ENCODE data around the gene ANKRD30A.
"Not testable (repeated sequence)": the region's sequence is repeated elsewhere in the genome, so short reads cannot be mapped to it uniquely, and the experiment has no call there.

ANKRD30A gene

DNA sequence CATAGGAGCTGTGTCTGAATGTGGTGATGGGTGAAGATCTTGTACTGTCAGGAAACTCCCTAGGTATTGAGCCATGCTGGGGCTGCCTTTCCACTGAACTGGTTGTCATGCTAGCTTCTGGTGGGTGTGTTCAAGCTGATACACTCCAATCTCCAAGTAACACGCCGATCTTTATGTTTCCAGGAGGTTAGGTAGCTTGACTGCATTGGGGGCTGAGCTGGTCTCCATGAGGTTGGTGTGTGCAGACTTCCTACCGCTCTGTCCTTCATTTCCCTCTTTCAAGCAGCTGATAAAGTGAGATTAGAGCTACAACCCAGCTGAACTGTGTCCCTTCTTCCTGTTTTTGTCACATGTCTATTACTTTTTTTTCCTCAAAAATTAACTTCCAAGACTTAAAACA is 265.5 kb downstream of the ANKRD30A start:
- Histone ChIP-seq H2BK15ac (ENCODE audit: low read depth, poor library complexity, severe bottlenecking) (no peak overlapping the region), H3K27me3 (ENCODE audit: control insufficient read depth in 1 of 2, insufficient read depth in 1 of 2, low read length in 2 of 2) (no peaks in the 10 kb centered on the region), H3K23ac (ENCODE audit: low read length in 2 of 2) (no peak overlapping the region), H3K36me3 (ENCODE audit: control insufficient read depth in 1 of 2, insufficient read depth in 2 of 2, low read depth in 1 of 2, low read length in 2 of 2) (no peaks in the 10 kb centered on the region), H3K4me1 (ENCODE audit: control insufficient read depth, insufficient read depth, low read depth, low read length) (no peaks in the 10 kb centered on the region), H3K79me1 (replicated peaks; ENCODE audit: low read length, poor library complexity, severe bottlenecking) (no peaks in the 10 kb centered on the region), H3K4me3 (ENCODE audit: insufficient read depth in 1 of 2, low read depth in 1 of 2, low read length in 2 of 2) (no peak overlapping the region), H3K18ac (ENCODE audit: low read depth in 1 of 2, low read length in 2 of 2) (no peak overlapping the region), H2BK12ac (ENCODE audit: low read length in 2 of 2) (no peak overlapping the region), H3K9ac (ENCODE audit: low read length) (no peak overlapping the region), H3K14ac (ENCODE audit: low read length in 2 of 2) (no peak overlapping the region), H3K9me3 (ENCODE audit: control insufficient read depth, low read length) (no peaks in the 10 kb centered on the region), H4K91ac (ENCODE audit: low read length) (no peak overlapping the region), H2AK5ac (ENCODE audit: low read length, severe bottlenecking) (no peak overlapping the region), H2BK120ac (ENCODE audit: low read depth, low read length) (no peak overlapping the region), H2BK5ac (ENCODE audit: low read depth, low read length, poor library complexity, severe bottlenecking) (no peak overlapping the region), H3K27ac (ENCODE audit: low read length, poor library complexity, severe bottlenecking) (no peak overlapping the region), H2AFZ (ENCODE audit: low read depth, low read length) (no peak overlapping the region), H4K8ac (ENCODE audit: low read length) (no peak overlapping the region), H3K4ac (ENCODE audit: low read depth in 1 of 2, low read length in 2 of 2) (no peak overlapping the region), H3K4me2 (ENCODE audit: low read length, poor library complexity, severe bottlenecking) (no peak overlapping the region)
- DNase-seq, result no peak
- WGBS, result 100% methylated on average over 1 of the region's 3 CpGs

DNA sequence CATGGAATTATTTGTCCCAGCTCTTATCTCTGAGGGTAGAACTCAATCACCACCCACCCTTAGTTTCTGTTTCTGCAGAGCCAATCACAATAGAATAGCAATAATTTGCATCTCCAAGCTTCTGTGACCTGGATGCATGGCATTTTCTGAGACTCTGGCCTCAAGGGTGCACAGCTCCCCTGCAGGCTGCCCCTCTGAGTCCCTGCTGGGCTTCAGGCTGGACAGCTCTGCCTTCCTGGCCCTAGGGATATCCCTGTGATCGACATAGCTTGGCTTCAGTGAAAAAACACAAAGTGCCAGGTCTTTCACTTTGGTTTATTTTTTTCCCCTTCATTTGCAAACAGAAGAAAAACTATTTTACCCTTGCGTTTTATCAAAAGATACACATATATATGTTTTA is 275.4 kb downstream of the ANKRD30A start:
- not testable (repeated sequence) for H2BK12ac ChIP-seq (ENCODE audit: low read length in 2 of 2); H3K27me3 ChIP-seq (ENCODE audit: control insufficient read depth in 1 of 2, insufficient read depth in 1 of 2, low read length in 2 of 2); H3K4me1 ChIP-seq (ENCODE audit: control insufficient read depth, insufficient read depth, low read depth, low read length); H2BK15ac ChIP-seq (ENCODE audit: low read depth, poor library complexity, severe bottlenecking); H4K91ac ChIP-seq (ENCODE audit: low read length); H2BK120ac ChIP-seq (ENCODE audit: low read depth, low read length); H2AFZ ChIP-seq (ENCODE audit: low read depth, low read length); H2AK5ac ChIP-seq (ENCODE audit: low read length, severe bottlenecking); H3K9ac ChIP-seq (ENCODE audit: low read length); H2BK5ac ChIP-seq (ENCODE audit: low read depth, low read length, poor library complexity, severe bottlenecking); H3K4me3 ChIP-seq (ENCODE audit: insufficient read depth in 1 of 2, low read depth in 1 of 2, low read length in 2 of 2); H3K27ac ChIP-seq (ENCODE audit: low read length, poor library complexity, severe bottlenecking); H3K9me3 ChIP-seq (ENCODE audit: control insufficient read depth, low read length); H3K4me2 ChIP-seq (ENCODE audit: low read length, poor library complexity, severe bottlenecking); H3K14ac ChIP-seq (ENCODE audit: low read length in 2 of 2); H3K79me1 ChIP-seq (replicated peaks; ENCODE audit: low read length, poor library complexity, severe bottlenecking); H3K4ac ChIP-seq (ENCODE audit: low read depth in 1 of 2, low read length in 2 of 2); H3K23ac ChIP-seq (ENCODE audit: low read length in 2 of 2); H3K36me3 ChIP-seq (ENCODE audit: control insufficient read depth in 1 of 2, insufficient read depth in 2 of 2, low read depth in 1 of 2, low read length in 2 of 2); DNase-seq; H3K18ac ChIP-seq (ENCODE audit: low read depth in 1 of 2, low read length in 2 of 2); H4K8ac ChIP-seq (ENCODE audit: low read length)
- 9% methylated on average over 1 of the region's 2 CpGs for WGBS

- Histone ChIP-seq H3K36me3 (ENCODE audit: control insufficient read depth in 1 of 2, insufficient read depth in 2 of 2, low read depth in 1 of 2, low read length in 2 of 2) (no peaks in the 10 kb centered on the region), H3K79me1 (replicated peaks; ENCODE audit: low read length, poor library complexity, severe bottlenecking) (no peaks in the 10 kb centered on the region), H4K8ac (ENCODE audit: low read length) (no peak overlapping the region), H2BK12ac (ENCODE audit: low read length in 2 of 2) (no peak overlapping the region), H3K27ac (ENCODE audit: low read length, poor library complexity, severe bottlenecking) (no peak overlapping the region), H3K23ac (ENCODE audit: low read length in 2 of 2) (no peak overlapping the region), H3K4me3 (ENCODE audit: insufficient read depth in 1 of 2, low read depth in 1 of 2, low read length in 2 of 2) (no peak overlapping the region), H2BK15ac (ENCODE audit: low read depth, poor library complexity, severe bottlenecking) (no peak overlapping the region), H2AFZ (ENCODE audit: low read depth, low read length) (no peak overlapping the region), H3K4ac (ENCODE audit: low read depth in 1 of 2, low read length in 2 of 2) (no peak overlapping the region), H4K91ac (ENCODE audit: low read length) (no peak overlapping the region), H2AK5ac (ENCODE audit: low read length, severe bottlenecking) (no peak overlapping the region), H3K18ac (ENCODE audit: low read depth in 1 of 2, low read length in 2 of 2) (no peak overlapping the region), H3K9ac (ENCODE audit: low read length) (no peak overlapping the region), H2BK5ac (ENCODE audit: low read depth, low read length, poor library complexity, severe bottlenecking) (no peak overlapping the region), H3K9me3 (ENCODE audit: control insufficient read depth, low read length) (no peaks in the 10 kb centered on the region), H3K4me1 (ENCODE audit: control insufficient read depth, insufficient read depth, low read depth, low read length) (no peaks in the 10 kb centered on the region), H3K14ac (ENCODE audit: low read length in 2 of 2) (no peak overlapping the region), H3K4me2 (ENCODE audit: low read length, poor library complexity, severe bottlenecking) (no peak overlapping the region), H3K27me3 (ENCODE audit: control insufficient read depth in 1 of 2, insufficient read depth in 1 of 2, low read length in 2 of 2) (no peaks in the 10 kb centered on the region), H2BK120ac (ENCODE audit: low read depth, low read length) (no peak overlapping the region)
- no peak for DNase-seq
- WGBS, result 28% methylated on average over 3 of the region's 3 CpGs
Observed at GRCh38 chr10:37401225-37401624, 275.8 kb downstream of the ANKRD30A start.

DNA sequence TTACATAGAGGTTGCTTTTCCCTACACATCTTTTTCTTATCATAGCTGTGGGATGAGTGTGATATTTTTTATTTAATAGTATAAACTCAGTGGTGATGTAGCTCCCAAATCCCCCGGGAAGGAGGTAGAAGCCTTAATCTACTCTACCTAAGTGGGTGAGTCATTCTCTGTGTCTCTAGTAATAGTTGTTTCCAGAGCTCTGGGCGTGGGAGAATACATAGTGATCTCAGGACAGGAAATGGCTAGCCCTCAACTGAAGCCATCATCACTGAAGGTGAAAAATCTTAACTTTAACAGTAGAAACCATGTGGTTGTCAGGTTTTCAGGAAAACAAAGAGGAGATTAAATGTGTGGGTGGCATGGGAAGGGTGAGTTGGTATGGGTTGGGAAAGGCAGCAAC is 278.4 kb downstream of the ANKRD30A start:
- H4K8ac ChIP-seq (ENCODE audit: low read length), result no peak overlapping the region
- no peak for DNase-seq
- H4K91ac ChIP-seq (ENCODE audit: low read length), result no peak overlapping the region
- no peaks in the 10 kb centered on the region for H3K4me1 ChIP-seq (ENCODE audit: control insufficient read depth, insufficient read depth, low read depth, low read length)
- 38% methylated on average over 2 of the region's 2 CpGs for WGBS
- no peak overlapping the region for H3K4me2 ChIP-seq (ENCODE audit: low read length, poor library complexity, severe bottlenecking)
- H2BK12ac ChIP-seq (ENCODE audit: low read length in 2 of 2), result no peak overlapping the region
- no peak overlapping the region for H3K9ac ChIP-seq (ENCODE audit: low read length)
- H2BK120ac ChIP-seq (ENCODE audit: low read depth, low read length), result no peak overlapping the region
- H3K27ac ChIP-seq (ENCODE audit: low read length, poor library complexity, severe bottlenecking), result no peak overlapping the region
- no peak overlapping the region for H3K18ac ChIP-seq (ENCODE audit: low read depth in 1 of 2, low read length in 2 of 2)
- no peak overlapping the region for H3K14ac ChIP-seq (ENCODE audit: low read length in 2 of 2)
- H3K36me3 ChIP-seq (ENCODE audit: control insufficient read depth in 1 of 2, insufficient read depth in 2 of 2, low read depth in 1 of 2, low read length in 2 of 2), result no peaks in the 10 kb centered on the region
- H3K23ac ChIP-seq (ENCODE audit: low read length in 2 of 2), result no peak overlapping the region
- peaks cover 2% of the 10 kb centered on the region for H3K9me3 ChIP-seq (ENCODE audit: control insufficient read depth, low read length)
- no peaks in the 10 kb centered on the region for H3K79me1 ChIP-seq (replicated peaks; ENCODE audit: low read length, poor library complexity, severe bottlenecking)
- no peak overlapping the region for H2AFZ ChIP-seq (ENCODE audit: low read depth, low read length)
- H3K27me3 ChIP-seq (ENCODE audit: control insufficient read depth in 1 of 2, insufficient read depth in 1 of 2, low read length in 2 of 2), result no peaks in the 10 kb centered on the region
- no peak overlapping the region for H3K4me3 ChIP-seq (ENCODE audit: insufficient read depth in 1 of 2, low read depth in 1 of 2, low read length in 2 of 2)
- H2BK15ac ChIP-seq (ENCODE audit: low read depth, poor library complexity, severe bottlenecking), result no peak overlapping the region
- H2BK5ac ChIP-seq (ENCODE audit: low read depth, low read length, poor library complexity, severe bottlenecking), result no peak overlapping the region
- no peak overlapping the region for H2AK5ac ChIP-seq (ENCODE audit: low read length, severe bottlenecking)
- H3K4ac ChIP-seq (ENCODE audit: low read depth in 1 of 2, low read length in 2 of 2), result no peak overlapping the region
